HG02798 (cell line): ENCODE data around the gene RHBDL1.

Experiments
- ATAC-seq: cut with Tn5 transposase; IDR thresholded peaks from one replicate; pipeline ENCODE4 v1.9.1; 2021; ENCODE audit warnings: mild to moderate bottlenecking; ENCODE audit not compliant: unreplicated experiment, poor library complexity

The RHBDL1 gene

GRCh38 chr16:716200-716568 is 40.7 kb downstream of the RHBDL1 start:
- ATAC-seq: no peak

GRCh38 chr16:716768-717325 is 41.4 kb downstream of the RHBDL1 start:
- no peak for ATAC-seq

- no peak for ATAC-seq
Measured at GRCh38 chr16:717450-718245, 42.2 kb downstream of the RHBDL1 start.

GRCh38 chr16:718389-718788 is 42.9 kb downstream of the RHBDL1 start:
- no peak for ATAC-seq

- no peak for ATAC-seq
Measured at GRCh38 chr16:718922-719321, 43.5 kb downstream of the RHBDL1 start.

- ATAC-seq: no peak
Measured at GRCh38 chr16:719815-720446, 44.5 kb downstream of the RHBDL1 start.

GRCh38 chr16:720447-720989 is 45.0 kb downstream of the RHBDL1 start:
- peak; percentile 13 for ATAC-seq

- ATAC-seq: peak; percentile 76
Measured at GRCh38 chr16:720990-721764, 45.7 kb downstream of the RHBDL1 start, which contains the start of gene ANTKMT. TSS of gene ANTKMT (plus strand) at chr16:721146. CDS start at chr16:721275, 129 bp downstream.

- no peak for ATAC-seq
Measured at GRCh38 chr16:721765-722540, 46.5 kb downstream of the RHBDL1 start.

- ATAC-seq: no peak
Measured at GRCh38 chr16:722835-723633, 47.6 kb downstream of the RHBDL1 start.

- no peak for ATAC-seq
Measured at GRCh38 chr16:723695-724094, 48.2 kb downstream of the RHBDL1 start.

GRCh38 chr16:724188-725040 is 48.9 kb downstream of the RHBDL1 start:
- ATAC-seq: no peak

GRCh38 chr16:725041-725376 is 49.5 kb downstream of the RHBDL1 start:
- no peak for ATAC-seq

- no peak for ATAC-seq
Measured at GRCh38 chr16:725463-726187, 50.2 kb downstream of the RHBDL1 start.

GRCh38 chr16:726188-726437 is 50.6 kb downstream of the RHBDL1 start:
- ATAC-seq: no peak

- peak; percentile 44 for ATAC-seq
Measured at GRCh38 chr16:726438-727290, 51.2 kb downstream of the RHBDL1 start, which contains the start of the genes CCDC78 and HAGHL. TSS of gene CCDC78 (minus strand) at chr16:726443. CDS start at chr16:726367, 76 bp downstream. TSS of gene HAGHL (plus strand) at chr16:727106. CDS start at chr16:727510, 404 bp downstream.
